Measurements from ENCODE around the gene THSD4.

THSD4 gene

DNA sequence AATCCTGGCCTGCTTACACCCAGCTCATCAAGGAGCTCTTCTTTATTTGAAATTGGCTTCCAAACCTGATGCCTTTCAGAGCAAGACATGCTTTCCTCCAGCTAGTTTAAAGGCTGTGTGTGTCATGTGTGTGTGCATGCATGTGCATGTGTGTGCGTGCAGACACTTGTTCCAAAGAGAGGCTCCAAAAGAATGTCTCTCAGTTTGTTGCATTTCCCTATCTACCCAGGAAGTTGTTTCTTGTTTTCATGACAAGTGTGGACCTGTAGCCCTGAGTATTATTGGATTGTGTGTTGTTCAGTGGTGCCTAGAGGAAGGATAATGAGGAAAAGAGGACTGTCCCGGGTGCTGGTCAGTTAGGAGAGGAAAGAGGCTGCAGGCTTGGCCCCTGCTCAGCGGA lies 240.0 kb downstream of the THSD4 start:
- H3K4me1 ChIP-seq (ENCODE audit: insufficient read depth, low read length, severe bottlenecking) = no peaks in the 10 kb centered on the region
- 0 out of 2 replicates have a peak, but pooled peaks cover 4% of the 10 kb centered on the region for H3K27me3 ChIP-seq (ENCODE audit: insufficient read depth, low read length)
- H4K20me1 ChIP-seq (ENCODE audit: insufficient read depth, low read length) = no peaks in the 10 kb centered on the region
- no peaks in the 10 kb centered on the region for H3K79me2 ChIP-seq (ENCODE audit: insufficient read depth, low read length)
- H3F3A ChIP-seq (ENCODE audit: insufficient read depth, low read length) = no peaks in the 10 kb centered on the region
- H3K9me3 ChIP-seq (ENCODE audit: low read length) = no peaks in the 10 kb centered on the region
- no peak for TF ChIP-seq CTCF (IDR thresholded peaks at IDR 0.05; ENCODE audit: low read length)
- TF ChIP-seq EZH2 (IDR thresholded peaks at IDR 0.05; ENCODE audit: borderline replicate concordance, low read length) = no peak
- no peak overlapping the region for H3K9ac ChIP-seq (ENCODE audit: low read length)
- H3K9me2 ChIP-seq (ENCODE audit: low read depth, low read length) = no peaks in the 10 kb centered on the region
- H3K27ac ChIP-seq (ENCODE audit: low read depth, low read length, poor library complexity, severe bottlenecking) = no peak overlapping the region
- H2AFZ ChIP-seq (ENCODE audit: low read length) = no peak overlapping the region
- H3K4me2 ChIP-seq (ENCODE audit: low read length) = no peak overlapping the region
- no peak overlapping the region for H3K4me3 ChIP-seq (ENCODE audit: low read depth, low read length, poor library complexity, severe bottlenecking)
- H3K36me3 ChIP-seq (ENCODE audit: insufficient read depth, low read length) = no peaks in the 10 kb centered on the region

GRCh38 chr15:71357321-71357732 lies 242.1 kb downstream of the THSD4 start:
- H3K27ac ChIP-seq (ENCODE audit: low read depth, low read length, poor library complexity, severe bottlenecking) = no peak overlapping the region
- H3K9me2 ChIP-seq (ENCODE audit: low read depth, low read length) = no peaks in the 10 kb centered on the region
- TF ChIP-seq EZH2 (IDR thresholded peaks at IDR 0.05; ENCODE audit: borderline replicate concordance, low read length) (no peak), CTCF (IDR thresholded peaks at IDR 0.05; ENCODE audit: low read length) (no peak)

DNA sequence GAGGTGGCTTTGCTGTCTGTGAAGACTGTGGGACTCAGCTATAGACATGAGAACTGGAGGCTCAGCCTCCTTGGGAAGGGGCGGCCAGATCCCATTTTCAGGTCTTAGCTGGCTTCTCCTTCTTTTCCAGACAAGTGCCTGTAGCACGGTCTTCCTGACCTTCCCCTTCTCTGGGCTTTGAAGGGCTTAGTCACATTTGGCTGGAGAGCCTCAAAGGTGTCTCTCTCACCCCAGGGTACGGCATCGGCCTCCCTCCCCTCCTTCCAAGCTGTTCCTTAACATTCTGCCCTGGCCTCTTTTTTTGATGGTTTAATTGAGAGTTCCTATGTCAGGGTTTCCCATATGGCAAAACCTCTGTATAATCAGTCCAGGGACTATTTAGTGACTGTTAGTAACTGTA lies 242.7 kb downstream of the THSD4 start:
- H3K27ac ChIP-seq (ENCODE audit: low read depth, low read length, poor library complexity, severe bottlenecking) = no peak overlapping the region
- H3K4me1 ChIP-seq (ENCODE audit: insufficient read depth, low read length, severe bottlenecking) = no peaks in the 10 kb centered on the region
- H2AFZ ChIP-seq (ENCODE audit: low read length) = no peak overlapping the region
- 0 out of 2 replicates have a peak, but pooled peaks cover 3% of the 10 kb centered on the region for H3K27me3 ChIP-seq (ENCODE audit: insufficient read depth, low read length)
- H3K36me3 ChIP-seq (ENCODE audit: insufficient read depth, low read length) = no peaks in the 10 kb centered on the region
- no peak overlapping the region for H3K4me2 ChIP-seq (ENCODE audit: low read length)
- H4K20me1 ChIP-seq (ENCODE audit: insufficient read depth, low read length) = no peaks in the 10 kb centered on the region
- no peaks in the 10 kb centered on the region for H3K9me3 ChIP-seq (ENCODE audit: low read length)
- no peak overlapping the region for H3K9ac ChIP-seq (ENCODE audit: low read length)
- H3K9me2 ChIP-seq (ENCODE audit: low read depth, low read length) = no peaks in the 10 kb centered on the region
- TF ChIP-seq CTCF (IDR thresholded peaks at IDR 0.05; ENCODE audit: low read length) = no peak
- TF ChIP-seq EZH2 (IDR thresholded peaks at IDR 0.05; ENCODE audit: borderline replicate concordance, low read length) = no peak
- no peak overlapping the region for H3K4me3 ChIP-seq (ENCODE audit: low read depth, low read length, poor library complexity, severe bottlenecking)
- no peaks in the 10 kb centered on the region for H3F3A ChIP-seq (ENCODE audit: insufficient read depth, low read length)
- no peaks in the 10 kb centered on the region for H3K79me2 ChIP-seq (ENCODE audit: insufficient read depth, low read length)

More at GRCh38 chr15:71357321-71357732, 242.1 kb downstream of the THSD4 start:
- Histone ChIP-seq H2AFZ (ENCODE audit: low read length) (no peak overlapping the region), H3K4me3 (ENCODE audit: low read depth, low read length, poor library complexity, severe bottlenecking) (no peak overlapping the region), H3K4me1 (ENCODE audit: insufficient read depth, low read length, severe bottlenecking) (no peaks in the 10 kb centered on the region), H3K9ac (ENCODE audit: low read length) (no peak overlapping the region), H4K20me1 (ENCODE audit: insufficient read depth, low read length) (no peaks in the 10 kb centered on the region), H3K79me2 (ENCODE audit: insufficient read depth, low read length) (no peaks in the 10 kb centered on the region), H3K36me3 (ENCODE audit: insufficient read depth, low read length) (no peaks in the 10 kb centered on the region), H3K4me2 (ENCODE audit: low read length) (no peak overlapping the region), H3F3A (ENCODE audit: insufficient read depth, low read length) (no peaks in the 10 kb centered on the region), H3K27me3 (ENCODE audit: insufficient read depth, low read length) (0 out of 2 replicates have a peak, but pooled peaks cover 4% of the 10 kb centered on the region), H3K9me3 (ENCODE audit: low read length) (no peaks in the 10 kb centered on the region)
